ENCODE measurements around the gene FBN1.

- TF ChIP-seq EZH2 (IDR thresholded peaks at IDR 0.05; ENCODE audit: borderline replicate concordance, low read depth, low read length, severe bottlenecking) (no peak), POLR2AphosphoS5 (IDR thresholded peaks at IDR 0.05; ENCODE audit: insufficient read depth, low read depth, low read length) (no peak), CTCF (IDR thresholded peaks at IDR 0.05; ENCODE audit: extremely low read depth in 1 of 2, insufficient read depth in 1 of 2, low read depth in 1 of 2, low read length in 2 of 2) (no peak), POLR2A (IDR thresholded peaks at IDR 0.05; ENCODE audit: low read depth, low read length) (no peak), FOS (IDR thresholded peaks at IDR 0.05; ENCODE audit: borderline replicate concordance, insufficient read depth, low read length) (no peak)
Measured at GRCh38 chr15:48619446-48619845, 26.1 kb downstream of the FBN1 start.

Measured in endothelial cell of umbilical vein (primary cell).